ENCODE measurements around the gene BACH1. TPM values are rescaled to one million over a fixed set of nuclear protein-coding genes. Genes with fewer than 3 reads are reported as not detected.

Gene BACH1
- polyA plus RNA-seq, 2 donors = 6.2 to 9.6 TPM

- no peak overlapping the region for H3K4me3 ChIP-seq (ENCODE audit: low read depth in 1 of 2, low read length in 2 of 2)
- H3K4me1 ChIP-seq (ENCODE audit: control insufficient read depth in 2 of 2, insufficient read depth in 2 of 2, low read length in 1 of 2) = no peaks in the 10 kb centered on the region
- H3K36me3 ChIP-seq (ENCODE audit: control insufficient read depth in 2 of 2, insufficient read depth in 2 of 2, low read length in 1 of 2) = peaks cover 0 to 4% of the 10 kb centered on the region in 2 donors
- no peaks in the 10 kb centered on the region for H3K27me3 ChIP-seq (ENCODE audit: control insufficient read depth in 1 of 2, insufficient read depth in 2 of 2, low read length in 2 of 2)
- H3K27ac ChIP-seq (ENCODE audit: low read depth in 2 of 2, low read length in 1 of 2) = no peak overlapping the region
- H3K9me3 ChIP-seq (ENCODE audit: control insufficient read depth in 2 of 2, insufficient read depth in 1 of 2, low read depth in 1 of 2, low read length in 1 of 2) = no peaks in the 10 kb centered on the region
- 97% methylated on average over 3 of the region's 3 CpGs for WGBS, 2 donors
Measured at GRCh38 chr21:29366532-29366931, 67.8 kb downstream of the BACH1 start.

GRCh38 chr21:29367335-29367734 lies 68.6 kb downstream of the BACH1 start:
- Histone ChIP-seq H3K4me3 (ENCODE audit: low read depth in 1 of 2, low read length in 2 of 2) (no peak overlapping the region), H3K27me3 (ENCODE audit: control insufficient read depth in 1 of 2, insufficient read depth in 2 of 2, low read length in 2 of 2) (no peaks in the 10 kb centered on the region)
- 72 to 80% methylated on average over 2 of the region's 2 CpGs for WGBS, 2 donors

GRCh38 chr21:29368906-29369305 lies 70.2 kb downstream of the BACH1 start:
- no peak overlapping the region for H3K4me3 ChIP-seq (ENCODE audit: low read depth in 1 of 2, low read length in 2 of 2)
- H3K4me1 ChIP-seq (ENCODE audit: control insufficient read depth in 2 of 2, insufficient read depth in 2 of 2, low read length in 1 of 2) = no peaks in the 10 kb centered on the region
- no peaks in the 10 kb centered on the region for H3K36me3 ChIP-seq (ENCODE audit: control insufficient read depth in 2 of 2, insufficient read depth in 2 of 2, low read length in 1 of 2)
- 92 to 97% methylated on average over 3 of the region's 3 CpGs for WGBS, 2 donors
- no peaks in the 10 kb centered on the region for H3K27me3 ChIP-seq (ENCODE audit: control insufficient read depth in 1 of 2, insufficient read depth in 2 of 2, low read length in 2 of 2)
- no peak overlapping the region for H3K27ac ChIP-seq (ENCODE audit: low read depth in 2 of 2, low read length in 1 of 2)
- no peaks in the 10 kb centered on the region for H3K9me3 ChIP-seq (ENCODE audit: control insufficient read depth in 2 of 2, insufficient read depth in 1 of 2, low read depth in 1 of 2, low read length in 1 of 2)

More at GRCh38 chr21:29367335-29367734, 68.6 kb downstream of the BACH1 start:
- Histone ChIP-seq H3K27ac (ENCODE audit: low read depth in 2 of 2, low read length in 1 of 2) (no peak overlapping the region), H3K9me3 (ENCODE audit: control insufficient read depth in 2 of 2, insufficient read depth in 1 of 2, low read depth in 1 of 2, low read length in 1 of 2) (no peaks in the 10 kb centered on the region), H3K4me1 (ENCODE audit: control insufficient read depth in 2 of 2, insufficient read depth in 2 of 2, low read length in 1 of 2) (no peaks in the 10 kb centered on the region), H3K36me3 (ENCODE audit: control insufficient read depth in 2 of 2, insufficient read depth in 2 of 2, low read length in 1 of 2) (peaks cover 0 to 4% of the 10 kb centered on the region in 2 donors)

DNA sequence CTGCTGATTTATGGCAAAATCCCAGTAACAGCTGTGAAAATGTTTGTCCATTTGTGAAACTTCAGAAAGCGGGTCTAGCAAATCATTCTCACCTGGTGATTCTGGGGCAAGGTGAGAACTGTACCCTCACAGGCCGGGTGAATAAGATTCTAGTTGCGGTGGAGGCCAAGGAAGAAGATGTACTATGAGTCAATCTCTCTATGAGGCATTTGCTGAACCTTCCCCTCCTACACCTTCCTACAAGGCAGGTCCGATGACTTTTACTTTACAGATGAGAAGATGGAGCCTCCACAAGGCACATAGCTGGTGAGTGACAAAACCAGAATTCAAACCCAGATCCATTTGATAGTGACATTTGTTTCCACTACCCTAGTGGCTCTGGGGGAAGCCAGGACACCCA lies 72.7 kb downstream of the BACH1 start:
- Histone ChIP-seq H3K36me3 (ENCODE audit: control insufficient read depth in 2 of 2, insufficient read depth in 2 of 2, low read length in 1 of 2) (no peaks in the 10 kb centered on the region), H3K4me1 (ENCODE audit: control insufficient read depth in 2 of 2, insufficient read depth in 2 of 2, low read length in 1 of 2) (no peaks in the 10 kb centered on the region), H3K27me3 (ENCODE audit: control insufficient read depth in 1 of 2, insufficient read depth in 2 of 2, low read length in 2 of 2) (no peaks in the 10 kb centered on the region), H3K27ac (ENCODE audit: low read depth in 2 of 2, low read length in 1 of 2) (no peak overlapping the region), H3K9me3 (ENCODE audit: control insufficient read depth in 2 of 2, insufficient read depth in 1 of 2, low read depth in 1 of 2, low read length in 1 of 2) (no peaks in the 10 kb centered on the region), H3K4me3 (ENCODE audit: low read depth in 1 of 2, low read length in 2 of 2) (no peak overlapping the region)
- WGBS, 2 donors = 88 to 89% methylated on average over 4 of the region's 4 CpGs

- WGBS, 2 donors = 49 to 52% methylated on average over 11 of the region's 11 CpGs
- no peak overlapping the region for H3K4me3 ChIP-seq (ENCODE audit: low read depth in 1 of 2, low read length in 2 of 2)
- no peaks in the 10 kb centered on the region for H3K9me3 ChIP-seq (ENCODE audit: control insufficient read depth in 2 of 2, insufficient read depth in 1 of 2, low read depth in 1 of 2, low read length in 1 of 2)
Measured at GRCh38 chr21:29372063-29372802, 73.5 kb downstream of the BACH1 start.

DNA sequence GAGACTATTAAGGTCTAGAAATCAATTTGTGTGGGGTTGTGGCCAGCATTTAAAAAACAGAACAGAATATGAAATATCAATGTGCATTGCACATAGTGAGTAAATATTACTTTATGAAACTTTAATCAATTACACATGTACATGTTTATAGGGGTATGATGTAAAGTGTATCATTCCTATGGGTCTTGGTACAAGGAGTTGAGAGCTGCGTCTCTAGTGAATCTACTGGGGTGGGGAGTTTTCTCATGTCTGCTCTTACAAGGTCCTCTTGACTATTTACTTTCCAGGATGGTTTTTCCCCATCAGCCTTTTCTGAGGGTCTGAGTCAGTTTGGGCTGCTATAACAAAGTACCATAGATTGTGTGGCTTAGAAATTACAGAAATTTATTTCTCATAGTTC lies 75.8 kb downstream of the BACH1 start:
- no peaks in the 10 kb centered on the region for H3K36me3 ChIP-seq (ENCODE audit: control insufficient read depth in 2 of 2, insufficient read depth in 2 of 2, low read length in 1 of 2)
- no peaks in the 10 kb centered on the region for H3K27me3 ChIP-seq (ENCODE audit: control insufficient read depth in 1 of 2, insufficient read depth in 2 of 2, low read length in 2 of 2)
- no peak overlapping the region for H3K4me3 ChIP-seq (ENCODE audit: low read depth in 1 of 2, low read length in 2 of 2)
- no peak overlapping the region for H3K27ac ChIP-seq (ENCODE audit: low read depth in 2 of 2, low read length in 1 of 2)
- no peaks in the 10 kb centered on the region for H3K4me1 ChIP-seq (ENCODE audit: control insufficient read depth in 2 of 2, insufficient read depth in 2 of 2, low read length in 1 of 2)
- H3K9me3 ChIP-seq (ENCODE audit: control insufficient read depth in 2 of 2, insufficient read depth in 1 of 2, low read depth in 1 of 2, low read length in 1 of 2) = no peaks in the 10 kb centered on the region
- 94 to 96% methylated on average over 1 of the region's 1 CpG for WGBS, 2 donors

More at GRCh38 chr21:29372063-29372802, 73.5 kb downstream of the BACH1 start:
- no peaks in the 10 kb centered on the region for H3K36me3 ChIP-seq (ENCODE audit: control insufficient read depth in 2 of 2, insufficient read depth in 2 of 2, low read length in 1 of 2)
- no peaks in the 10 kb centered on the region for H3K27me3 ChIP-seq (ENCODE audit: control insufficient read depth in 1 of 2, insufficient read depth in 2 of 2, low read length in 2 of 2)
- no peaks in the 10 kb centered on the region for H3K4me1 ChIP-seq (ENCODE audit: control insufficient read depth in 2 of 2, insufficient read depth in 2 of 2, low read length in 1 of 2)
- no peak overlapping the region for H3K27ac ChIP-seq (ENCODE audit: low read depth in 2 of 2, low read length in 1 of 2)

DNA sequence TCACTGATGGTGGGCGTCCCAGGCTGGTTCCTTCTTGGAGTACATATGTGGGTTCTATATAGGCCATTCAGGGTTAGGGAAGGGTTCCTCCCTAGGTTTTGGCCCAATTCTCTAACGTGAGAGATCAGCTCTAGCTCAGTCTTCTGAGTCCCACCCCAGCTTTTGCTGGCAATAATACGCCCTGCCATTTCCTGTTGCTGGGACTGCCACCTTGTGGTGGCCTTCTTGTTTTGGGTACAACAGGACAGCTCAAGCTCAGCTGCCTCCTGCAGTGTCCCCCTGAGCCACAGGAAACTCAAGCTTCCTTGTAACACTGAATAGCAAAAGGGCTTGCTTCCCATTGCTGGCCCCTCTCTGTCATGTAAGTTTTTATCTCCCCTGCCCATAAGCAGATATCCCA lies 77.8 kb downstream of the BACH1 start:
- H3K27me3 ChIP-seq (ENCODE audit: control insufficient read depth in 1 of 2, insufficient read depth in 2 of 2, low read length in 2 of 2) = no peaks in the 10 kb centered on the region
- WGBS, 2 donors = 62 to 71% methylated on average over 3 of the region's 3 CpGs
- no peak overlapping the region for H3K4me3 ChIP-seq (ENCODE audit: low read depth in 1 of 2, low read length in 2 of 2)
- no peak overlapping the region for H3K27ac ChIP-seq (ENCODE audit: low read depth in 2 of 2, low read length in 1 of 2)
- H3K4me1 ChIP-seq (ENCODE audit: control insufficient read depth in 2 of 2, insufficient read depth in 2 of 2, low read length in 1 of 2) = no peaks in the 10 kb centered on the region
- H3K9me3 ChIP-seq (ENCODE audit: control insufficient read depth in 2 of 2, insufficient read depth in 1 of 2, low read depth in 1 of 2, low read length in 1 of 2) = no peaks in the 10 kb centered on the region
- H3K36me3 ChIP-seq (ENCODE audit: control insufficient read depth in 2 of 2, insufficient read depth in 2 of 2, low read length in 1 of 2) = no peaks in the 10 kb centered on the region

- Histone ChIP-seq H3K4me1 (ENCODE audit: control insufficient read depth in 2 of 2, insufficient read depth in 2 of 2, low read length in 1 of 2) (no peaks in the 10 kb centered on the region), H3K27me3 (ENCODE audit: control insufficient read depth in 1 of 2, insufficient read depth in 2 of 2, low read length in 2 of 2) (no peaks in the 10 kb centered on the region), H3K36me3 (ENCODE audit: control insufficient read depth in 2 of 2, insufficient read depth in 2 of 2, low read length in 1 of 2) (no peaks in the 10 kb centered on the region), H3K9me3 (ENCODE audit: control insufficient read depth in 2 of 2, insufficient read depth in 1 of 2, low read depth in 1 of 2, low read length in 1 of 2) (no peaks in the 10 kb centered on the region), H3K4me3 (ENCODE audit: low read depth in 1 of 2, low read length in 2 of 2) (no peak overlapping the region), H3K27ac (ENCODE audit: low read depth in 2 of 2, low read length in 1 of 2) (no peak overlapping the region)
- WGBS, 2 donors = 80 to 86% methylated on average over 4 of the region's 4 CpGs
Measured at GRCh38 chr21:29377266-29377665, 78.5 kb downstream of the BACH1 start.

DNA sequence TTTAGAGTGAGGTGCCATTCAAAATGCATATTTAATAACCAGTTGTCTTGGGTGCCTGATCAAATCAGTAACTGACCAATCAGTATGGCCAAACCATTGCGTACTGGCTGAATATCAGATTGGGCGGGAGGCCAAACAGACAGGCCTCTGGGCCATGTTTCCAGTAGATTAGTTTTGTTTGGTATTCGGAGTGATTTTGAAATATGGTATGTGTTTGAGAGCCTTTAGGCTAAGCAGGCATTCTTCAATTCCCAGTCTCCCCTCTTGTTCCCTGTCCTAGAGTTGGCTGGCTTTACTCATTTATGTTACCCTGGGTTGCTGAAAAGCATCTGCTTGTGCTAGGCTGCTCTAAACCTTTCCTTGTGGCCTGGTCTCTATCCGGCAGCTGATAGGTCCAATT lies 80.1 kb downstream of the BACH1 start:
- Histone ChIP-seq H3K4me1 (ENCODE audit: control insufficient read depth in 2 of 2, insufficient read depth in 2 of 2, low read length in 1 of 2) (no peaks in the 10 kb centered on the region), H3K36me3 (ENCODE audit: control insufficient read depth in 2 of 2, insufficient read depth in 2 of 2, low read length in 1 of 2) (no peaks in the 10 kb centered on the region), H3K4me3 (ENCODE audit: low read depth in 1 of 2, low read length in 2 of 2) (no peak overlapping the region), H3K27me3 (ENCODE audit: control insufficient read depth in 1 of 2, insufficient read depth in 2 of 2, low read length in 2 of 2) (no peaks in the 10 kb centered on the region), H3K9me3 (ENCODE audit: control insufficient read depth in 2 of 2, insufficient read depth in 1 of 2, low read depth in 1 of 2, low read length in 1 of 2) (no peaks in the 10 kb centered on the region), H3K27ac (ENCODE audit: low read depth in 2 of 2, low read length in 1 of 2) (no peak overlapping the region)
- WGBS, 2 donors = 63 to 65% methylated on average over 4 of the region's 4 CpGs

GRCh38 chr21:29379517-29380054 lies 80.9 kb downstream of the BACH1 start:
- no peaks in the 10 kb centered on the region for H3K9me3 ChIP-seq (ENCODE audit: control insufficient read depth in 2 of 2, insufficient read depth in 1 of 2, low read depth in 1 of 2, low read length in 1 of 2)
- no peak overlapping the region for H3K4me3 ChIP-seq (ENCODE audit: low read depth in 1 of 2, low read length in 2 of 2)
- 91 to 92% methylated on average over 6 of the region's 6 CpGs for WGBS, 2 donors
- no peaks in the 10 kb centered on the region for H3K4me1 ChIP-seq (ENCODE audit: control insufficient read depth in 2 of 2, insufficient read depth in 2 of 2, low read length in 1 of 2)
- no peak overlapping the region for H3K27ac ChIP-seq (ENCODE audit: low read depth in 2 of 2, low read length in 1 of 2)
- H3K36me3 ChIP-seq (ENCODE audit: control insufficient read depth in 2 of 2, insufficient read depth in 2 of 2, low read length in 1 of 2) = no peaks in the 10 kb centered on the region
- H3K27me3 ChIP-seq (ENCODE audit: control insufficient read depth in 1 of 2, insufficient read depth in 2 of 2, low read length in 2 of 2) = no peaks in the 10 kb centered on the region
